GM21390 (cell line): Measurements from ENCODE around the gene MIS18A.
"Not testable (repeated sequence)": the region's sequence is repeated elsewhere in the genome, so short reads cannot be mapped to it uniquely, and the experiment has no call there.

Experiments
- ATAC-seq: cut with Tn5 transposase; IDR thresholded peaks from one replicate; pipeline ENCODE4 v1.9.1; 2021; ENCODE audit not compliant: unreplicated experiment

Gene MIS18A, protein sequence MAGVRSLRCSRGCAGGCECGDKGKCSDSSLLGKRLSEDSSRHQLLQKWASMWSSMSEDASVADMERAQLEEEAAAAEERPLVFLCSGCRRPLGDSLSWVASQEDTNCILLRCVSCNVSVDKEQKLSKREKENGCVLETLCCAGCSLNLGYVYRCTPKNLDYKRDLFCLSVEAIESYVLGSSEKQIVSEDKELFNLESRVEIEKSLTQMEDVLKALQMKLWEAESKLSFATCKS

DNA sequence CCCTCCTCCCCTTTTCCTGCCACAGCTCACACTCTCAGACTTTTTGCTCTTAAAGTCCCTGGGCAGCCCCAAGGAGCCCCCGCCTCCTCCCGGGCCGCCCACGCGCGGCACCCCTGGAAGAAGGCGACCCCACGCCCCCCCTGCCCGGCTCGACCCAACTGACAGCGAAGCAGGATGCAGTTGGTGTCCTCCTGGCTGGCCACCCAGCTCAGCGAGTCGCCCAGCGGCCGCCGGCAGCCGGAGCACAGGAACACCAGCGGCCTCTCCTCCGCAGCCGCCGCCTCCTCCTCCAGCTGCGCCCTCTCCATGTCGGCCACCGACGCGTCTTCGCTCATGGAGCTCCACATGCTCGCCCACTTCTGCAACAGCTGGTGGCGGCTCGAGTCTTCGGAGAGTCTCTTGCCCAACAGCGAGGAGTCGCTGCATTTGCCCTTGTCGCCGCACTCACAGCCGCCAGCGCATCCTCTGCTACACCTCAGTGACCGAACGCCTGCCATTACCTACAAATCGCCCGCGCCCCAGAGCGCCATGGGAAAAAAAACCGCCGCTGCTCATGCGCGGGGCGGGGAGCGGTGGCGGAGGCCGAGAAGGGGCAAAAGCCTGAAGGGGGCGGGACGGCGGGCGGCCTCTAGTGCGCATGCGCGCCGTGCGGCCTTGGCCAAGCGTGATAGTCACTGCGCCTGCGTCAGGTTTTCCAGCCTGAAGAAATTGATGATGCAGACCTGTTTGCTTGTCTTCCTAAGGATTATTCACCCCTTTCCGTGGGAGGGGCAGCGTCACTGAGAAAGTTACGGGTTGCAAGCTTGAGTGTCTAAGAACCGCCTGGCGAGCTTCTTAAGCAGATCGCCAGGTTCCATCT, at the start of gene MIS18A:
Gene MIS18A, minus strand, starts transcription at position 532 of the 859 bp plus-strand sequence. Its CDS starts 35 bp downstream, at position 497.
- peak; percentile 94 for ATAC-seq

DNA sequence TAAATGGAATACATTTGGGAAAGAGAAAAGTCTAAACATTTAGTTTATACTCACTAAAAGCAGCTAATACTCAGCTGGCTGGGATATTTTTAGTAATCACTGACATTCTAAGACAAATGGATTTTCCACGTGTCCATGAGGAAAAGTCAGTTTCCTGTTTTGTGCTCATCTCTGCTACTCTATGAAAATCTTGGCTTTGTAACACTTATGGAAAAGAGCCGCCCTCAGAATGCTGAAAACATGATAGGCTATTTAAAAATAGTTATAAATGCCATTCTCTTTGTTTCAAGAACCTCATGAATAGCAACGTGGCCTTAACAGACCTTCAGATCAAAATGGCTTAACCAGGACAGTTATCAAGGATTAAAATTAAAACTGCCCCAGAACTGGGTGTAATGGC, 49.7 kb upstream of the MIS18A start:
- ATAC-seq, result no peak

DNA sequence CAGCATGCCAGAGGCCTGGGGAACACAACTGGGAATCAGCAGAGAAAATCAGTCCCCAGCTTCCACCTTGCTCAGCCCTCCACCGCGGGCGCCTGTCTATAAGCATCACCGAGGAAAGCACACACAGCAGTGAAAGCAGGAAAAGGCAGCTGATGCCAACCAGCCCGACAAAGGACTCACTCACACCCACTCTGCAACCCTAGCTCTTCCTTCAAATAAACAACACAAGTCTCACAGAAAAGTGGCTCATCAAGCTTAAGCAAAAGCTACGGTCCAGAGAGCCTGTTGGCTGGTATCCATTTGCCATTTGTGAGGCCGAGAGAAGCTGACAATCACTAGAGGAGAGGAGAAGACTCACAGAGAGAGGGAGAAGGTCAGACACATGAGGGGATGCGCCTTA, 46.9 kb upstream of the MIS18A start:
- no peak for ATAC-seq

DNA sequence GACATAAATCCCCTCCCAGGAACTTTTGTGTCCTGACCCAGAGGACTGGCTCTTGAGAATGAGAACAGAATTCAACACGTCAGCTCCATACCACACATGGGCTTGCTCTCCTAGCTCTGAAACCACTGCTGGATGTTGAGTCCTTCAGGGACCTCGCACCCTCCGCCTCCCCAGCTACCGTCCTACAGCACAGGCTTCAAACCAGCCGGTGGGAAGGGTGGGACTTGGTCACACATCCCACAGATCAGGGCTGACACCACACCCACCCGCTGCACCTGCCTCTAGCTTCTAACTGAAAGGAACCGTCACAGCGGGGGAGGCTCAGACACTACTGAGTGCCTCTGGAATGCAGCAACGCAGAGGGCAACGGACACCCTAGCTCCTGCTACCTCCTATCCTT, 43.8 kb upstream of the MIS18A start:
- ATAC-seq, result no peak

DNA sequence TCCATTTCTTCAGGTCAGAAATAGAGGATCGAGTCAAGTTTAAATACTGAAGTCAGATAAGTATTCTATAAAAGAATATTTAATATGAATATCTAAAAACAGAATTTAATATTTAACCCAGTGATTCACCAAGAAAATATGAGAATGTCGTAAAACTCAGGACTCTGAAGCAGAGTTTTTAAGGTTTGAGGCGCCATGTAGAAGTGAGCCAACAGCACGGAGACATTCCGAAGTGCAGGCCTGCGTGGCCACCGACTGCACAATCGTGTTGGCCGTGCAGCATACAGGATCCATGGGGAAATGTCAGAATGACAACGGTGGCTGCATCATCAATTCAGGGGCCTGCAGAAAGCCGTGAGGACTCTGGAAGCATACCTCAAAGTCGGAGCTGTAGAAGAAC, 43.3 kb upstream of the MIS18A start:
- no peak for ATAC-seq

DNA sequence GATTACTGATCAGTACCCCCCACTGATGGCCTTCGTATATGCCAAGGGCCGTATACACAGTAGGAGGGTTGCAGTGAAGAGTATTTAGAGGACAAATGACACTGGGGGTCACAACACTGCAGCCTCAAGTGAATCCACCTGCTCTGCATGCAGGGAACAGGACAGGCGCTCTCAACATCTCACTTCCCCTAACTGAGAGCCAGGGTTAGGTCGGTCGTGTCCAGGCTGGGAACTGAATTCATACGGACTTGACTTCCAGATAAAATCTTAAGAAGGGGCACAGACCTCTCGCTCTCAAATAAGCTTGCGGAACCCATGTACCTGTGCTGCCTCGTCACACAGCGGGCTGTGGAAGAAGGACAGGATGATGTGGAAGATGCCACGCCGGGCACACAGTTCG, 42.6 kb upstream of the MIS18A start:
- no peak for ATAC-seq

DNA sequence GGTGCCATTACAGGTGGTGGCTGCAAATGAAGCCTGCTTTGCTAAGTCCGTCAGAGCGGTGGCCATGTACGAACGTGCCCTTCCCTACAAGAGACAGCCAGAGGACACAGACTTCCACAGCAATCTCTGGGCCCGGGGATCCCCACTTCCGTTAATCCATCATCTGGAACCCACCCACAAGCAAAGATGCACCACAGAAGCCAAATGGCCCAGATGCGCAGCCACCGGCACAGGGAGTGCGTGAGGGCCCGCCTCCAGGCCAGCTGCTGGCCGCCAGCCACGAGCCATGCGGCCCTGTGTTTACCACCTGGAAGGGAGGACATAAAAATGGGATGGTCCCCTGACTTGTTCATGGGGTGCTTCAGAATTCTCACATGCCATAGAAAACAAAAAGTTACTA, 41.9 kb upstream of the MIS18A start:
- no peak for ATAC-seq

DNA sequence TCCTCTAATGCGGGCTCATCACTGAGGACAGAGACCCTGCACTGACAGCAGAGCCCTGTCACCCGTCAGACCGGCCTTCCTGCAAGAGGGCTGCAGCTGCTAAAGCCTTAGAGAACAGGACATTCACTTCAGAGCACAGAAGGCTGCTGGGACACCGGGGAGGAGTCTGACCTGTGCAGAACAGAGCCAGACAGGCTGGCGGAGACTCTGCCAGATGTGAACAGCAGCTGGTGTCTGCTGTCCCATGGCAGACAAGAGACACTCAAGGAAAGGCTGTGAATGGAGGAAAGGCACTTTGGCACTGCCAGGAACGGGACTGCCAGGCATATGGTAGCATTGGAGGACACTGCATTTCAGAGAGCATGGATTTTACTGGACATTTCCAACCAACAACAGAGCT, 41.2 kb upstream of the MIS18A start:
- ATAC-seq, result no peak

DNA sequence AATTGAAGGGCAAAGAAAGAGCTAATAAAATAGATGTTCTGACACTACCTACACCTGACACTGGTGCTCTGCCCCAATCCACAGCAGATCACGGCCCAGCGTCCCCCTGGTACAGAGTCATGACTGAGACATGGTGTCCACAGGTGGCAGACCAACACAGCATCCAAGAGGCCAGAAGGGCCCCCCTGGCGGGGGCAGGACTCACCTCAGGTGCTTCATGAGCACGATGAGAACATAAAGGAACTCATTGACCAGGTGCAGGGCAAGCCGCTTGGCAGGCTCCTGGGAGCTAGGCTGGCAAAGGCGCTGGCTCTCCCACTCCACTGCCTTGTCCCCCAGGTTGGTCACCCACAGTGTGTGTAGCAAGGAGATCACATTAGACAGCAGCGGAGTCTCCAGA, 40.2 kb upstream of the MIS18A start:
- ATAC-seq, result no peak

DNA sequence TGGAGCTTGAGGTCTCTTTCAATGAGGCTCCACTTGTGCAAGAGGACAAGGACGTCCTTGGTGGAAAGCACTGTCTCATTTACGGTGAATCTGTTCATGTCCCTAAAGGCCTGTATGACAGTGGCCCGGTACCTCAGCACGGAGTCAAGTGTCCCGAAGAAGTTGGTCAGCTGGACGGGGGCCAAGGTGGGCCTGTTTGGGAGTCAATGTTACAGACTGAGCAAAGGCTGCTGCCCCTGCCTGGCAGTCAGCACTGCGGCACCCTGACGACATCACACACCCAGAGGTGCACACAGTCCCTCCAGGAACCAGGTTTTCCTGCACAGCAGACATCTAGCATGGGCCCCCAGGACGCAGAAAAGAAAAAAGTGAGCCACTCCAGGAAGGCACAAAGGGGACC, 38.9 kb upstream of the MIS18A start:
- no peak for ATAC-seq

DNA sequence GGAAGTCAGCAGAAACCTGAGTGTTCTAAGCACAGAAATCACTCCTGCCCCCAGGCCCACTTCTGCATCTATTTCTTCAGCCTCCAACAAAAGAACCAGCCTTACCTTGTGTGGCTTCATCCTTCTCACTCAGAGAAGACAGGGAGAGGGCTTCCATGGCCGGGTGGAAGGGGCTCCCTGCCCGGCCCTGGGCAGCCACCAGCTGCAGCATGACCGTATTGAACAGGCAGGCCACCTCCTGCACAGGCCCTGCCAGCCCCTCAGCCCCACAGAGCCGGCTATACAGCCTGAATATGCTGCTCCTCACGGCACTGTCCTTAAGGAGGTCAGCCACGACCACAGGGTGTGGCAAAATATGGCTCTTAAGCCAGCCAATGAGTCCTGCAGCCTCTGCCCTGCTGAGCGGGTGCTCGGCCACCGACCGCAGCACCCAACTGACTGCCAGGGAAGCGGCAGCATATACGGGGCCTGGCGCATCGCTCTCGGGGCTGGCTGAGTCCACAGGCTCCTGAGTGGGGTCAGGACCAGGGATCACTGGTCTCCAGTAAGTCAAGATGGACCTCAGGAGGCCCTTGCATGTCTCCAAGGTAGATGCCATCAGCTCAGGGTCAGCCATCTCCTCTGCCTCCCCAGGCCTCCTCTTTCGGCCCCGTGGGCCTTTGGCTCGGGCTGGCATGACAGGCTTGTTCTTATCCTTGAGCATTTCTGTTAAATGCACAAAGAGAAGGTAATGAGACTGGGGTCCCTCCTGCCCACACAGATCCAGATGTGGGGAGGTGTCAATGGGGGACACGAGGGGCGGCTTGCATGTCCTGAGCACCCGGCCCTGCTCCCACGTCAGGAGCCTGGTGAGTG, 37.7 kb upstream of the MIS18A start:
- ATAC-seq, result no peak

DNA sequence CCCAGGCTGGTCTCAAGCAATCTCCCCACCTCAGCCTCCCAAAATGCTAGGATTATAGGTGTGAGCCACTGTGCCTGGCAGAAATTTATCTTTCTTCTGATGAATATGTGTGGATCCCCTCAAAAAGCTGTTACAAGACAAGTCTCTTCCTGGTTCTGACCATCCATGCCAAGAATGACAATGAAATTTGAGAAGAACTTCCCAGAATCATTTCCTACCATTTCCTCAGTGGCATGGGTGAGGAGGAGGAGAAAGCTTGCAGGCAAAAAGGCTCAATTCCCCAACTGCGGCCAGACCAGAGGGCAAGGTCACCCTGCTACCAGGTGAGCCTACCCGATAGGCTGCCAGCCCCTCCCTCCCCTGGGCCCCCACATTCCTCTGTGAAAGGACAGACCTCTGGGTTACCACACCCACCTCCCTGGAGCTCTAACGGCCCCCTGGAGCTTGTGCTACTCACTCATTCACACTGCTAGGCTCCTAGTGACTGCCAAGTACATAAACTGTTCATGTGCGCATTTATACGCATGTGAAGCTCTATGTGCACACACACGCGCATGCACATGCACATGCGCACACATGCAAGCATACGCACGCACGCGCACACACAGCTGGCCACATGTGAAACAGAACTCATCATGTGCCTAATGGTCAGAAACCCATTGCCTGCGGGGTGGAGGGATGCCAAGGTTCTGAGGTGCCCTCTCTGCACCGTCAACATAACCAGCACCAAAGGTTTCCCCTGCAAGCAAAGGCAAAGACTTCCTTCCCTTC, 36.8 kb upstream of the MIS18A start:
- no peak for ATAC-seq

DNA sequence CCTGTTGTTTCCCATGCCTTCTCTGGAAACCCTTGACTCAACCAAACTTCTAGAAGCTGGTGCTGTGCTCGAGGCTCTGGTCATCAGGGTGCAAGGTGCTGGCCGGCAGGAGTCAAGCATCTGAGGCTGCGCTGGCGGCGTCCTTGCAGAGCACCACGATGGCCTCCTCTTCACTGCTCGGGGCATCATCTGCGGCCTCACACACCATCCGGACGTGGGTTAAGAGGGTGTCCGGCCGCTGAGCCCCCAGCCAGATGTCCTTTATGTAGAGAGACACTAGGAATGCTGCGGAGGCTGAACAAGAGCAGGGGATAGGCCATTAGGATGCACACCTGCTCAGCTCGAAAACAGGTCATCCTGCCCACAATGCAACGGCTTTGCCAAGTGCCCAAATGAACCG, 36.0 kb upstream of the MIS18A start:
- ATAC-seq, result no peak

DNA sequence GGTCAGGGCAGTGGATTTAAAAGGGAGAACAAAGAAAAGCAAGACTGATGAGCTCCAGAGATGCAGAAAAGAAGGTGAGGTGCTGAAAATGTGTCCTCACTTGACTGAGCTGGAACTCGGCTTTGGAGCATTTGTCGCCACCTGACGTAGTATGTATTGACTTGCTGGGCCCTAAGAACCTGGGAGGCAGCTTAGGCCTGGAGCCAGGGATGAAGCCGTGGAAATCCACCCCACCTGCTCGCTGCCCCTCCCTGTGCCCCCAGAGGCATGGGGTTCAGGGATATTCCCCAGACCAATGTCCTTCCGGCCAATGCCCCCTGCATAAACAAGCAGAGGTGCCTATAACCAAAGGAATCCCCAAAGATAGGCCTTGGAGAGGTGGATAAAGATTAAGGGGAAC, 34.1 kb upstream of the MIS18A start:
- ATAC-seq, result no peak

DNA sequence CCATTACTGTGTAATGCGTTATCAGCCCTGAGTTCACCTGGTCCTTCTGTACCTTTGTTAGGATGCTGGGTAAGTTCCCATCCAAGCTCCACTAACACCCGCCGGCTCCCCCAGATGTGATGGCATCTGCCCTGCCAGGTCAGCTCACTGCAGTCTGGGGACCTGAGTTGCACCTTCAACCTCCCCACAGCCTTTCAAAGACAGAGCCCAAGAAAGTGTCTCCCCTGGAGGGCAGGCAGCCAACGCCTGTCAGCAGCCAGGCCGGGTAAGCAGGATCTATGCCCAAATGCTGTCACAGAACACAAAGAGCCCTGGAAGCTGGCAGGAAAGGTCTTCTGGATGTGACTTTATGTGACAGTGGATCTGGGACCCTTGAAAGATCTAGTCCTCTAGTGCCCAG, 33.5 kb upstream of the MIS18A start:
- no peak for ATAC-seq

DNA sequence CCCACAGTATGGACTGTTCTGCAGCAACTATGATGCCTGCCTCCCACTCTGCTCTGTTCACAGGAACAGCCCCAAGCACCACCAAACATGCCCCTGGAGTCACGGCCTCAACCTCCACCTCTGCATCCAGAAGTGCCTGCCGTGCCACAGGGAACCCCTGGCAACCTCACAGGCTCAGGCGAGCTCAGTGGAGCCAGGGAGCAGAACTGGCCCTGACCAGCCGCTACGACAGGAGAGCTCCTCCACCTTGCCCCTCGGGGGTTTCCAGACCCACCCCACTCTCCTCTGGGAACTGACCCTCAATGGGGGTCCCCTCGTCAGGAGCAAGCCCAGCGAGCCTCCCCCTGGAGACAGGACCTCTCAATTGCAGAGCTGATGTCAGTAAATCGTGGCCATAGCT, 32.8 kb upstream of the MIS18A start:
- no peak for ATAC-seq

DNA sequence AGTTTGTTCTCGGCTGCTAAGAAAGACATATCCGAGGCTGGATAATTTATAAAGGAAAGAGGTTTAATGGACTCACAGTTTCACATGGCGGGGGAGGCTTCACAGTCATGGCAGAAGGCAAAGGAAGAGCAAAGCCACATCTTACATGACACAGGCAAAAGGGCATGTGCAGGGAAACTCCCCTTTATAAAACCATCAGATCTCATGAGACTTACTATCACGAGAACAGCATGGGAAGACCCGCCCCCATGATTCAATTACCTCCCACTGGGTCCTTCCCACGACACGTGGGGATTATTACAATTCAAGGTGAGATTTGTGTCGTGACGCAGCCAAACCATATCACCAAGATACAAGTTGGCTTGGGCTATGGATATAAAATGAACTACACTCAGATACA, 32.1 kb upstream of the MIS18A start:
- ATAC-seq, result not testable (repeated sequence)

DNA sequence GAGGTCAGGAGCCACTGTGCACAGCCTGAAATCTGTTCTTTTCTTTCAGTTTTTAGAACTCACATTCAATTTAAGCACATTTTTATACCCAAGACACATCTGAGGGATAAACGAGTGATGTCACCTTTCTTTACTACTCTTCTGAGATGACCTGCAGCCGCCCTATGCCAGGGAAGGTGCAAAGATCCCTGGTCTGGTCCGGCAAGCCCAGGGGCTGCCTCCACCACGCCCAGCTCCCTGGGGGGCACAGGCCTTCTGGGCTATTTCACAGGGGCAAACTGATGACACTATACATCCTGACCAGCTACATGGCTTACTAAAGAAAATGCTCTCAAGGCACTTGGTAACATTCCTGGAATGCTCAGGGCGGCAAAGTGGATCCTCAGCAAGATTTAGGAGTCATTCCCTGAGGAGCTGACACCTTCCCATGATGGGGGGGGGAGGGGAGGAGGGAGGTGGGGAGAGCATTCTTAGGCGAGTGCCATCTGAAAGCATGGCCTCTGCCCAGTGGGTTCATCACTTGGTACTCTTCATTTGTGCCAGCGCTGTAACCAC, 31.1 kb upstream of the MIS18A start:
- no peak for ATAC-seq

DNA sequence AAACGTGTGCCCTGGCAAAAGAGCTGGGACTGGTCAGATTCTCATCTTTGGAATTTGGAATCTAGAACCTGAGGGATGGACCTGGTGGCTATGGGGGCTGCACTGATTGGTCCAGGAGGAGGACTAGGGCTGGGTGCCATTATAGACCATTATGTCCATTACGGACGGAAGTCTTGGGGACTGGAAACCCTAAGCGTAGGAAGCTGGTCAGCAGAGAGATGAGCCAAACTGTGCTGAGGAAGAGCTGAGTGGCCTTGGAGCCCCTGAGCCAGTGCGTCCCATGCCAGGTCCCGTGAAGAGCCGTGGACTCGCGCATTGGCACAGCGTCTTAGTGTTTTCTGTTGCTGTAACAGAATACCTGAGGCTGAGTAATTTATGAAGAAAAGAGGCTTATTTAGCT, 29.8 kb upstream of the MIS18A start:
- no peak for ATAC-seq

DNA sequence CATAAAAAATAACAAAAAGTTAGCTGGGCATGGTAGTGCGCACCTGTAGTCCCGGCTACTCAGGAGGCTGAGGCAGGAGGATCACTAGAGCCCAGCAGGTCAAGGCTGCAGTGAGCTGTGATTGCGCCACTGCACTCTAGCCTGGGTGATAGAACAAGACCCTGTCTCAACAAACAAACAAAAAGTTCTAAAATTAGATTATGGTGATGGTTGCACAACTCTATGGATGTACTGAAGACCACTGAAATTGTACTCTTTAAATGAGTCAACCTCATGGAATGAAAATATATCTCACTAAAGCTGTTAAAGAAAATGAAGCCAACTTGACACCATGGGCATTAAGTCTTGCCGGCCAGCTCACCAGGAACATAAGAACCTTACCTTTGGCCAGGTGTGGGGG, 28.9 kb upstream of the MIS18A start:
- ATAC-seq, result no peak
